Endothelial cell of umbilical vein (primary cell): ENCODE data around the gene SYNJ2BP.

Source experiments
- CTCF ChIP-seq, 2 donors: IDR thresholded peaks; 1 replicate in 1 of 2; 2 replicates in 1 of 2; pipeline ENCODE4 v1.5.1; 2011; ENCODE audit warnings: low read length in 2 of 2, mild to moderate bottlenecking in 2 of 2, moderate library complexity in 2 of 2, control low read depth in 1 of 2, inconsistent platforms in 1 of 2, low read depth in 1 of 2; ENCODE audit not compliant: insufficient read depth in 1 of 2; ENCODE audit errors: extremely low read depth in 1 of 2
- EZH2 ChIP-seq: IDR thresholded peaks from 2 replicates; pipeline ENCODE4 v1.6.1; 2012; ENCODE audit warnings: borderline replicate concordance, low read depth, mild to moderate bottlenecking, moderate library complexity, low read length, inconsistent platforms; ENCODE audit not compliant: severe bottlenecking
- FOS ChIP-seq: IDR thresholded peaks from 2 replicates; pipeline ENCODE4 v1.6.1; 2011; ENCODE audit warnings: mild to moderate bottlenecking, low read length, moderate library complexity, borderline replicate concordance; ENCODE audit not compliant: insufficient read depth
- JUN ChIP-seq: IDR thresholded peaks from 2 replicates; pipeline ENCODE4 v1.6.1; 2011; ENCODE audit warnings: borderline replicate concordance, low read depth; ENCODE audit not compliant: insufficient read length, insufficient read depth
- MAX ChIP-seq: IDR thresholded peaks from 2 replicates; pipeline ENCODE4 v1.6.1; 2011; ENCODE audit not compliant: insufficient read depth, insufficient read length
- MYC ChIP-seq: IDR thresholded peaks from one replicate; pipeline ENCODE4 v1.6.1; 2011; ENCODE audit warnings: mild to moderate bottlenecking, low read depth, low read length
- POLR2A ChIP-seq: IDR thresholded peaks from 2 replicates; pipeline ENCODE4 v1.6.1; 2012; ENCODE audit warnings: low read depth, mild to moderate bottlenecking, control low read depth, low read length
- POLR2AphosphoS5 ChIP-seq: IDR thresholded peaks from 2 replicates; pipeline ENCODE4 v1.6.1; 2012; ENCODE audit warnings: low read depth, mild to moderate bottlenecking, control low read depth, low read length, moderate library complexity; ENCODE audit not compliant: insufficient read depth

GRCh38 chr14:70398280-70398679, 18.6 kb downstream of the SYNJ2BP start:
- TF ChIP-seq MYC = no peak
- TF ChIP-seq EZH2 = no peak
- TF ChIP-seq MAX = no peak
- no peak for TF ChIP-seq CTCF (IDR thresholded peaks at IDR 0.05; ENCODE audit: extremely low read depth in 1 of 2, insufficient read depth in 1 of 2, low read depth in 1 of 2, low read length in 2 of 2)
- TF ChIP-seq POLR2A = no peak
- no peak for TF ChIP-seq POLR2AphosphoS5
- no peak for TF ChIP-seq FOS
- TF ChIP-seq JUN = no peak
